ENCODE results near the gene TULP4.
"Not testable (repeated sequence)": the region's sequence is repeated elsewhere in the genome, so short reads cannot be mapped to it uniquely, and the experiment has no call there.

The TULP4 gene

GRCh38 chr6:158475344-158476302 lies 163.4 kb downstream of the TULP4 start:
- peak; percentile 95 for DNase-seq

- DNase-seq: peak; percentile 21
Measured at GRCh38 chr6:158476389-158476788, 164.1 kb downstream of the TULP4 start.

- not testable (repeated sequence) for DNase-seq
Measured at GRCh38 chr6:158477722-158478121, 165.5 kb downstream of the TULP4 start.

- no peak for DNase-seq
Measured at GRCh38 chr6:158480989-158481388, 168.7 kb downstream of the TULP4 start.

- DNase-seq: no peak
Measured at GRCh38 chr6:158481690-158482473, 169.6 kb downstream of the TULP4 start.

GRCh38 chr6:158485431-158485830 lies 173.2 kb downstream of the TULP4 start:
- no peak for DNase-seq

- DNase-seq: no peak
Measured at GRCh38 chr6:158487495-158487894, 175.2 kb downstream of the TULP4 start.

- no peak for DNase-seq
Measured at GRCh38 chr6:158488065-158488464, 175.8 kb downstream of the TULP4 start.

- no peak for DNase-seq
Measured at GRCh38 chr6:158489441-158489840, 177.2 kb downstream of the TULP4 start.

GRCh38 chr6:158492881-158493280 lies 180.6 kb downstream of the TULP4 start:
- no peak for DNase-seq

GRCh38 chr6:158496700-158497099 lies 184.4 kb downstream of the TULP4 start:
- DNase-seq: no peak

GRCh38 chr6:158497620-158498019 lies 185.4 kb downstream of the TULP4 start:
- DNase-seq: no peak

GRCh38 chr6:158498362-158498761 lies 186.1 kb downstream of the TULP4 start:
- no peak for DNase-seq

GRCh38 chr6:158499601-158500000 lies 187.3 kb downstream of the TULP4 start:
- peak; percentile 24 for DNase-seq

GRCh38 chr6:158500016-158500735 lies 187.9 kb downstream of the TULP4 start:
- peak; percentile 68 for DNase-seq

GRCh38 chr6:158501360-158502262 lies 189.3 kb downstream of the TULP4 start:
- no peak for DNase-seq

- DNase-seq: no peak
Measured at GRCh38 chr6:158502263-158502950, 190.1 kb downstream of the TULP4 start.

GRCh38 chr6:158503222-158503621 lies 191.0 kb downstream of the TULP4 start:
- DNase-seq: no peak

- no peak for DNase-seq
Measured at GRCh38 chr6:158503846-158504245, 191.6 kb downstream of the TULP4 start.

- no peak for DNase-seq
Measured at GRCh38 chr6:158505194-158505593, 192.9 kb downstream of the TULP4 start.

- no peak for DNase-seq
Measured at GRCh38 chr6:158506601-158507000, 194.3 kb downstream of the TULP4 start.
